Inferior parietal cortex (tissue), 1 donor: ENCODE measurements around the gene CCDC69.
A peak's percentile ranks its signal among the peaks of the same experiment; 100 is the strongest.
"Not testable (repeated sequence)": the region's sequence is repeated elsewhere in the genome, so short reads cannot be mapped to it uniquely, and the experiment has no call there.

Experiments used
- DNase-seq: peaks from one replicate; pipeline ENCODE4 v3.0.0-alpha.2; 2016; ENCODE audit errors: extremely low spot score

CCDC69 gene

DNA sequence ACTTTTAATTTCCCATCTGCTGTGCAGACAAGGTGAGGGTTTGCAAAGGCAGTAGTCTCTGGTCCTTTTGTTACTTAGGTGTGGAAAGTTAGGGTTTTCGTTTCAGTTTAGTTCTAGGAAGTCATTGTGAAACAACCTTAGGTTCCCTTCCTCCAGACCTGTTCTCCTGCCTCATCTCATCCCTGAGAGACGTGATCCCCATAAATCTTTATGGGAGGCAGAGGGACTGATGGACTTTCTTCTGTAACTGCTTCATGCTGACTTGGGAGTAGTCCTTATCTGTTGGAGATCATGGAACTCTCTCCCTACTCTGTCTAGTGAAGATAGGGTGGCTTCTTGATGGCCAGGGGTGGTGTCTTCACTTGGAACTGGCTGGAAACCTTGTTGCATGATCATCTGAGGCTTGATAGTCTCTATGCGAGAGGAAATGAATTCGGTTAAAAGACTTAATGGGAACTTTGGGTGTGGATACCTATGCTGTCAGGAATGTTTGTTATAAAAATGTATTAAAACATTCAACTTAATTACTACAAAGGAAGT is 21.9 kb upstream of the CCDC69 start:
- no peak for DNase-seq

DNA sequence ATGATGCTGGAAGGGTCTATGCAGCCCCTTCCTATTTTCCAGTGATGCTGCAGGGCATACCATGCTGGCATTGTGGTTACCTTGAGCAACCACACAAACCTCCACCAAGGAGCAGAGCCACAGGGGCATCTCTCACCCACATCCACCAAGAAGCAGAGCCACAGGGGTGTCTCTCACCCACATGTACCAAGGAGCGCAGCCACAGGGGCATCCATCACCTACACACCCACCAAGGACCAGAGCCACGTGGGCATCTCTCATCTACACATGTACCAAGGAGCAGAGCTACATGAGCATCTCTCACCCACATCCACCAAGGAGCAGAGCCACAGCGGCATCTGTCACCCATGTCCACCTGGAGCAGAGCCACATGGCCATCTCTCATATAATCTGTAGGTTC is 20.3 kb upstream of the CCDC69 start:
- no peak for DNase-seq

DNA sequence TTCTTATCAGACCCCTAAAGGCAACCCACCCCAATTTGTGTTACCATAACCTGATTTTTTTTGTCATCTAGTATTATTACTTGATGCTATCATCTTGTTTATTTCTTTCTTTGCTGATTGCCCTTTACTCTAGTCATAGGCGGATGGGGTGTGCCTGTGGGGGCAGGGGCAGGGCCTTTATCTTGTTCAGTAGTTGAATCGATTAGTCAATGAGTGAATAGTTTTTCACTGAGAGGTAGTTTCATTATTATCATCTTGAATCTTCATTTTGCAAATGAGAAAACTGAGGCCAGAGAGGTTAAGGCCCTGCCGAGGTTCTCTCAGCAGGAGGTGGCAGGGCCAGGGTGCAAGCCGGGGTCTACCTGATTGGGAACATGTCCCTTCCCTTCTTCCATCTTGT is 19.7 kb upstream of the CCDC69 start:
- no peak for DNase-seq

GRCh38 chr5:151243127-151243526 is 19.2 kb upstream of the CCDC69 start:
- no peak for DNase-seq

DNA sequence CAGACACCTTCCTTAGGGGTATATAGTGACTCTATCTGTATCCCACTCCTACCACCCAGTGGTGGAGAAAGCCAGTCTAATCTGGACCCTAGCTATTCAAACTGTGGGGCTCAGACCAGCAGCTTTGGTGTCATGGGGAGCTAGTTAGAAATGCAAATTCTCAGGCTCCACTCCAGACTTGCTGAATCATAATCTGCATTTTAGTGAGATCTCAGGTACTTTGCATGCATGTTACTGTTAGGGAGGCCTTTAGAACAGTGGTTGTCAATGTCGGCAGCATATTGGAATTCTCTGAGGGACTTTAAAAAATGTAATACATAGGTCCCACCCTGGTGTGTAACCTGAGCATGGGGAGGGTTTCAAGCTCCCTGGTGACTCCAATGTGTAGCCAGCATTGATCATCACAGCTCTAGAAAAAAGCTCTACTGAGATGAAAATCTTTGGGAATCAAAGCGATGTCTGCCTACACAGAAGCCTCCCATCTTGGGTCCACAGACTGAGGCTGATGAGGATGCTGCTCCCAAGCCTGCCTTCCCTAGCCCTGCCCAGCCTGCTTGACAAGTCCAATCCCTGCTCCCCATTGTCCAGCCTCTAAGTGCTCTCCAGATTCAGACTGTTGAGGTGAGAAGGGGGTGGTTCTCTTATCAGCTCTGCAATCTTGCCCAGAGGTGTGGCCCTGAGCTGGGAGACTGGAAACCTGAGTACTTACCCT is 17.2 kb upstream of the CCDC69 start:
- no peak for DNase-seq

DNA sequence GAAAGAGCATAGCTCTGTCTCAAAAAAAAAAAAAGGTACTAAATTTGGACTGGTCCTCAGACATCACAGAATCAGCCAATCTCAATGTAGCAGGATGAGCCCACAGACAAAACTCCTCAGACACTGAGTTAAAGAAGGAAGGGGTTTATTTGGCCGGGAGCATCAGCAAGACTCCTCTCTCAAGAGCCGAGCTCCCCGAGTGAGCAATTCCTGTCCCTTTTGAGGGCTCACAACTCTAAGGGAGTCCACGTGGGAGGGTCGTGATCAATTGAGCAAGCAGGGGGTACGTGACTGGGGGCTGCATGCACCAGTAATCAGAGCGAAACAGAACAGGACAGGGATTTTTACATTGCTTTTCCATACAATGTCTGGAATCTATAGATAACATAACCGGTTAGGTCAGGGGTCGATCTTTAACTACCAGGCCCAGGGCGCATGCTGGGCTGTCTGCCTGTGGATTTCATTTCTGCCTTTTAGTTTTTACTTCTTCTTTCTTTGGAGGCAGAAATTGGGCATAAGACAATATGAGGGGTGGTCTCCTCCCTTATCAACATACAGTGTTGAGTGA is 16.5 kb upstream of the CCDC69 start:
- DNase-seq = not testable (repeated sequence)

DNA sequence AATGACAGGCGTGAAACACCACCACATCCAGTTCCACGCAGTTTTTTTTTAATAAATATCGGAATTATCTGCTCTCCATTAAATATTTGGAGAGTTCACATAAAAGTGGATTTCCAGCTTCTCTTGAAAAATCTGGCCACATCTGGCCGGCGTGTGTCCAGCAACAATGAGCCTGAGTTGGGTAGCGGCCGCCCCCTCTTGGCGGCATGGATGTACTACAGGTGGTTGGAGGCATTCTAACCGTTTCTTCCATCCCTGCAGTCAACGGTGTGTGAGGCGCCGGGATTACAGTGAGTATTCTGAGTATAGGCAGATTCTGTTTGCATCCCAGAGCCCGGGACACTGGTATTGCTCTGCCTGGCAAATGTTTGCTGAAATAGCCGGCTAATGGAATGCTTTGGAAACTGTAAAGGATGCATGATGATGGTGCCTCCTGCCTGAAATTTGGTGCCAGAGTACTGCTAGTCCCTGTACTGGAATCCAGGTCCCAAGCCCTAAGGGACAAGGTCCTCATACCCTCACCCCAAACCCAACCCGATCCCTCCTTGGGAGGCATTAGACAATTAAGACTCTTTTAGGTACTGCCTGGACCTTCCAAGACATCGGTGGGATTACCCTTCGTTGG is 15.5 kb upstream of the CCDC69 start:
- peak; percentile 74 for DNase-seq

DNA sequence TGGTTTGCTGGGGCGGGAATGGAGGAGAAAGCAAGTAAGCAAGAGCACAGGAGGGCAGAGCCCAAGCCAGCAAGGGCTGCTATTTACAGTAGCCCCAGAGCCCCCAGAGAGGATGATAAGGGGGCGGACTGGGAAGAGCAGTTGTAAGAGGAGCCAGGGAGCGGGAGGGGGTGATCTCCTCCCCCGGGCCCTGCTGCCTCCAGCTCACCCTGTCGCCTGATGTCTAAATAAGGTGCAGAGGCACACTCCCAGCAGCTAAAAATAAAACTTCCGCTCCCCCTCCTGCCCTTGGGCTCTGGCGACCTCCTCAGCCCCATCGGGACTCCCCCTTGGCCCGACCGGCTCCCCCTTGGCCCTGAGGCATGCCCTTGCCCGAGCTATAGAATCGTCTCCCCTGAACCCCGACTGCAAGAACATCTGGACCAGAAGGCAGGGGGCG is 14.4 kb upstream of the CCDC69 start:
- DNase-seq = no peak

GRCh38 chr5:151237685-151238084 is 13.8 kb upstream of the CCDC69 start:
- DNase-seq = no peak

GRCh38 chr5:151236888-151237287 is 13.0 kb upstream of the CCDC69 start:
- no peak for DNase-seq

DNA sequence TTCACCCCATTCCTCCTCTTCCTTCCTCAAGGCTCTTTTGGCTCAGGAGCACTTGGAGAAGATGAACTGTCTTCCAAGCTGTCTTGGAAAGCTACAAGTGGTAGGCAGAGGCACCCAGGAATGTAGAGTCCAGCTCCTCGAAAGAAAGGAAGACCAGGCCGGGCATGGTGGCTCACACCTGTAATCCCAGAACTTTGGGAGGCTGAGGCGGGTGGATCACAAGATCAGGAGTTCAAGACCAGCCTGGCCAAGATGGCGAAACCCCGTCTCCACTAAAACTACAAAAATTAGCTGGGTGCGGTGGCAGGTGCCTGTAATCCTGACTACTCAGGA is 11.3 kb upstream of the CCDC69 start:
- DNase-seq = not testable (repeated sequence)

- no peak for DNase-seq
Measured at GRCh38 chr5:151234476-151235238, 10.8 kb upstream of the CCDC69 start.

DNA sequence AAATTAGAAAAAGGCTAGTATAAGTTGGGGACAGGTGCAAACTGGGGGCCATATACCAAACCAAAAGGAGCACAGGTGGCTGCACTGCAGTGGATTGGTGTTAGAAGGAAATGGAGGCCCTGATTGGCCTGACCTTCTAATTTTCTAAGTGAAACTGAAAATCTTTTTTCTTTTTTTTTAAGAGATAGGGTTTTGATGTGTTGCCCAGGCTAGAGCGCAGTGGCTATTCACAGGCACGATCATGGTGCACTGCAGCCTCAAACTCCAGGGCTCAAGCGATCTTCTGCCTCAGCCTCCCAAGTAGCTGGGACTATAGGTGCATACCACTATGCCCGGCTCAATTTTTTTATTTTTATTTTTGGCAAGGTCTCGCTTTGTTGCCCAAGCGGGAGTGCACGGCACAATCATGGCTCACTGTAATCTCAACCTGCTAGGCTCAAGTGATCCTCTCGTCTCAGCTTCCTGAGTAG is 9.8 kb upstream of the CCDC69 start:
- DNase-seq = no peak

DNA sequence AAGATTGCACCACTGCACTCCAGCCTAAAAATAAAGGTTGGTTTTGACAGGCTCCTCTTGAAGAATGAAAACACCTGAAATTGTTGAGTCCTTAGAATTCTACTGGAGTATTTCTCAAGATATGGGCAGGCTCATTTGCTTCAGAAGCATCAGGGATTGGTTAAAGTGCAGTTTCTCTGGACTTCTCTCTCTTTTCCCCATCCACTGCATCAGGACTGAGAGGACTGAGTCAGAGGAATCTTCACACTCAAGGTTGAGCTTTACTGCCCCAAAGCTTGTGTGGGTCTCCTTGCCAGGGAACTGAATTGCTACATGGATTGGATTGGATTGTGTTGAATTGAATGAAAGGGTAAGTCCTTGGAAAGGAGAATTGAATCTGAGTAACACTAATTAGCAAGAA is 7.5 kb upstream of the CCDC69 start:
- DNase-seq = no peak

DNA sequence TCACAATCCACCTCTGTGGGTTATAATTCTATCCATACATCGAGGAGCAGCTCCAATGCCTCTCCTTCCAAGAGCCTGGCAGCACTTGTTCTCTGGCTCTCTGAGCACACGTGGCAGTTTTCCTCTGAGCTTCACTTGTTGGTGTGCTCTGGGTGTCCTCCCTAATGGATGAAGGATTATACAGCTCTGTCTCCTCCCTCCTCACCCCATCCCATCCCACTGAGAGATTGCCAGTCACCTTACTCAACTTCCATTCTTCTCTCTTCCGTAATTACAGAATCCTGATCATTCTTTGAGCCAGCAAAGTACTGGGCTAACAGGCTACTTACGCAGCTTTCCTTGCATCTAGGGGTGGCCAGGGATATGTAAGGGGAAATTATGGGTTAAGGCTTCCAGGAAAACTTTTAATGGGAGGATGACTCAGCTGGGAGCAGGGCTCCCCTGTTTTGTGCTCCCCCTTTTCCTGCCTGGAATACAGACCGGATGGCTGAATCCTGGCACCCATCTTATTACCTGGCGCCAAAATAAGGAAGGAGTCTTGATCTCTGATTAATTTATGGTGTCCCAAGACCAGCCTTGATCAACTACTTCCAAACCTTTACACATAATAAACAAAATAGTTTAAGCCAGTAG is 6.3 kb upstream of the CCDC69 start:
- no peak for DNase-seq

- DNase-seq = no peak
Measured at GRCh38 chr5:151228986-151229385, 5.1 kb upstream of the CCDC69 start.

DNA sequence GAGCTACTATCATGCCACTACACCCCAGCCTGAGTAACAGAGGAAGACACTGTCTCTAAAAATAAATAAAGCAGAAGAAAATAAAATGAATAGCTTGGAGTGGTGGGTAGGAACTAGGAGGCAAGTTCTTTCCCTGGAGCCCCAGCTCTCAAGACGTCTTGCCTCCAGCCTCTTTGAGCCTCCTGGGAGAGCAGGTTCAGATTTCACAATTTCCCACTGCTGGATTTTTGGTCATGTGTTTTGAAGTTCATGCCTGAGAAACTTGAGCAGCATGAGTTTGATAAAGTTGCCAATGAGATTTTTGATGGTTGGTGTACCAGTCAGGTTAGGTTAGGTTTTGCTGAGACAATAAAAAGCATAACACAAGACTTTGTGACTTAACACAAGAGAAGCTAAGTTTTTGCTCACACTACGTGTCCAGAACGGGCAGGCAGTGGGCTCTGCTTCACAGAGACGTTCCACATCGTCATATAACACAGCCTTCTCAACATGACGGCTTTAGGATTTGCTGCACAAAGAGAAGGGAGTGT is 4.1 kb upstream of the CCDC69 start:
- DNase-seq = no peak

GRCh38 chr5:151225475-151225874 is 1.6 kb upstream of the CCDC69 start:
- no peak for DNase-seq

DNA sequence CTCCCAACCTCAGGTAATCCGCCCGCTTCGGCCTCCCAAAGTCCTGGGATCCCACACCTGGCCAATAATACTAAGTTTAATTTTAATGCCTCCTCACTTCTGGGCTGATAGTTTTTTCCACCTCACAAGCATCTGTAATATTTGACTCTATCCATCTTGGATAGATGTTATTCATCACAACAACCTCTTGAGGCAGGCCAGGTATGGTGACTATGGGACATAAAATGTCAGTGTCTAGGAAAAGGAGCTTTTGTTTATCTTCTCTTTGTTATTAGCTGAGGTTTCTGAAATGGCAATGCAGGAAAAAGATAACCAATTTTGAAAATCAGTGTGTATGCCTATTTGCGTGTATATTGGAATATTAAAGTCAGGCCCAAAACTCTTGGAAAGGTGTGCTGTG is 1.2 kb upstream of the CCDC69 start:
- DNase-seq = no peak

DNA sequence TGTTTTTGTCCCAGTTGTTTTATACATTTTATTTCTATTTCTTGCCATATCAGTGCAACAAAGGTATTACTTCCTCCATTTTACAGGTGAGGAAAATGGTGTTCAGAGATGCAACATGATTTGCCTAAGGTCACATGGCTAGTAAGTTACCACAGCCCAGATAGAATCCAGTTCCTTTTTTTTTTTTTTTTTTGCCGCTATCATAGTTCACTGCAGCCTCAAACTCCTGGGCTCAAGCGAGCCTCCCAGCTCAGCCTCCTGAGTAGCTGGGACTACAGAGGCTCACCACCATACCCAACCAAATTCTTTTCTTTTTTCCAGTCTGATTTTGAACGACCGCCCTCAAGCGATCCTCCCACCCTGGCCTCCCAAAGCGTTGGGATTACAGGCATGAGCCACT is 480 bp upstream of the CCDC69 start:
- DNase-seq = no peak

- no peak for DNase-seq
Measured at GRCh38 chr5:151222790-151223446, 974 bp downstream of the CCDC69 start.
